HL-60 (cell line): ENCODE data around the gene OR6A2.

Experiments
- DNase-seq, 2 experiments: peaks; one replicate each; pipeline ENCODE4 v3.0.0-alpha.2; 2010 to 2020; ENCODE audit warnings: low read depth in 1 of 2, low spot score in 1 of 2
- H3K27ac ChIP-seq: fragments of 250-450 bp; sonication (Bioruptor Pico); replicated peaks from 2 replicates; pipeline ENCODE4 v1.5.1; 2020; ENCODE audit warnings: mild to moderate bottlenecking, moderate library complexity
- H3K27me3 ChIP-seq: fragments of 250-450 bp; sonication (Bioruptor Pico); 2 replicates; pipeline ENCODE4 v1.5.1; 2021; ENCODE audit warnings: mild to moderate bottlenecking, moderate library complexity; ENCODE audit not compliant: insufficient read depth, poor library complexity, severe bottlenecking
- H3K4me3 ChIP-seq: replicated peaks from 2 replicates; pipeline ENCODE4 v1.5.1; 2011; ENCODE audit warnings: mild to moderate bottlenecking, control low read depth, low read length; ENCODE audit not compliant: insufficient read depth
- CTCF ChIP-seq: IDR thresholded peaks from one replicate; pipeline ENCODE4 v1.5.1; 2011; ENCODE audit warnings: low read length, control low read depth, inconsistent platforms; ENCODE audit not compliant: insufficient read depth
- GABPA ChIP-seq: IDR thresholded peaks from 2 replicates; pipeline ENCODE4 v1.6.1; 2012; ENCODE audit warnings: low read depth
- POLR2AphosphoS5 ChIP-seq: IDR thresholded peaks from 2 replicates; pipeline ENCODE4 v1.6.1; 2012; ENCODE audit warnings: low read depth
- REST ChIP-seq: IDR thresholded peaks from 2 replicates; pipeline ENCODE4 v1.6.1; 2012; ENCODE audit warnings: low read depth; ENCODE audit not compliant: insufficient replicate concordance
- SPI1 ChIP-seq: IDR thresholded peaks from 2 replicates; pipeline ENCODE4 v1.6.1; 2012; ENCODE audit warnings: low read depth, mild to moderate bottlenecking, borderline replicate concordance

Gene OR6A2

GRCh38 chr11:6755303-6755952 lies 44.1 kb downstream of the OR6A2 start:
- DNase-seq, result peak in 1 of 2 experiments; percentile 10
- no peak overlapping the region for H3K27ac ChIP-seq
- no peaks in the 10 kb centered on the region for H3K27me3 ChIP-seq
- TF ChIP-seq GABPA (no peak), CTCF (peak; percentile 66)
- H3K4me3 ChIP-seq, result no peak overlapping the region

GRCh38 chr11:6747097-6747668 lies 52.3 kb downstream of the OR6A2 start:
- Histone ChIP-seq H3K27me3 (no peaks in the 10 kb centered on the region), H3K27ac (no peak overlapping the region), H3K4me3 (no peak overlapping the region)
- no peak for TF ChIP-seq SPI1
- no peak for TF ChIP-seq GABPA
- no peak for TF ChIP-seq REST
- TF ChIP-seq POLR2AphosphoS5, result no peak
- no peak for TF ChIP-seq CTCF
- no peak for DNase-seq

GRCh38 chr11:6746626-6747025 lies 52.9 kb downstream of the OR6A2 start:
- DNase-seq, result no peak
- Histone ChIP-seq H3K27ac (peak overlapping the region; percentile 51), H3K27me3 (no peaks in the 10 kb centered on the region), H3K4me3 (no peak overlapping the region)
- TF ChIP-seq CTCF, result no peak
- TF ChIP-seq SPI1, result no peak
- no peak for TF ChIP-seq GABPA
- no peak for TF ChIP-seq REST
- no peak for TF ChIP-seq POLR2AphosphoS5

- TF ChIP-seq GABPA, result no peak
- no peak for TF ChIP-seq POLR2AphosphoS5
- no peak for TF ChIP-seq SPI1
- TF ChIP-seq CTCF, result no peak
- no peak for TF ChIP-seq REST
- H3K27ac ChIP-seq, result peak overlapping the region; percentile 51
- peak overlapping the region; percentile 8 for H3K4me3 ChIP-seq
- DNase-seq, result peak in 1 of 2 experiments; percentile 25
- H3K27me3 ChIP-seq, result no peaks in the 10 kb centered on the region
Measured at GRCh38 chr11:6746086-6746618, 53.3 kb downstream of the OR6A2 start.
